Vagina (tissue), 2 donors: Measurements from ENCODE around the gene LHX4. TPM values are rescaled to one million over a fixed set of nuclear protein-coding genes. Genes with fewer than 3 reads are reported as not detected.

Source experiments
- DNase-seq, 2 donors: peaks; one replicate each; pipeline ENCODE4 v3.0.0-alpha.2; 2017; ENCODE audit errors: extremely low spot score in 2 of 2
- H3K27ac ChIP-seq: fragments of 200-600 bp; sonication (generic); one replicate; pipeline ENCODE4 v1.5.1; 2019
- H3K27me3 ChIP-seq: fragments of 200-600 bp; sonication (generic); one replicate; pipeline ENCODE4 v1.5.1; 2019
- H3K36me3 ChIP-seq, 2 donors: fragments of 200-600 bp; sonication (generic); one replicate each; pipeline ENCODE4 v1.5.1; 2017 to 2019
- H3K4me1 ChIP-seq: fragments of 200-600 bp; sonication (generic); one replicate; pipeline ENCODE4 v1.5.1; 2019
- H3K4me3 ChIP-seq, 2 donors: fragments of 200-600 bp; sonication (generic); 1 replicate in 1 of 2; 2 replicates in 1 of 2; pipeline ENCODE4 v1.5.1; 2016 to 2019
- H3K9me3 ChIP-seq: fragments of 200-600 bp; sonication (generic); one replicate; pipeline ENCODE4 v1.5.1; 2019
- POLR2A ChIP-seq, 2 donors: fragments of 450-650 bp; IDR thresholded peaks; one replicate each; pipeline ENCODE4 v1.6.1; 2017; ENCODE audit warnings: antibody characterized with exemption in 2 of 2, mild to moderate bottlenecking in 2 of 2, moderate library complexity in 2 of 2
- POLR2AphosphoS5 ChIP-seq, 2 donors: sonication (generic); formaldehyde crosslinking; IDR thresholded peaks; one replicate each; pipeline ENCODE4 v1.9.0; 2017; ENCODE audit warnings: antibody characterized with exemption in 2 of 2, mild to moderate bottlenecking in 2 of 2, low read depth in 1 of 2; ENCODE audit not compliant: insufficient read depth in 1 of 2
- intact Hi-C: fragments of 100-400 bp; cut with DNase I; formaldehyde crosslinking; loops from one replicate; pipeline ENCODE4 v1.15.1; 2023
- total RNA-seq: library from RNA; depleted of rRNA; stranded (reverse); fragments of >200 nt; gene quantifications from one replicate; pipeline ENCODE4 v1.2.3, GENCODE V29; 2016
- TF ChIP-seq, protein P1 (sequence below), 3 experiments: fragments of 450-650 bp in 2 of 3; fragments of 200-600 bp in 1 of 3; sonication (generic) in 1 of 3; IDR thresholded peaks; one replicate each; pipeline ENCODE4 v1.5.1; 2017 to 2019; ENCODE audit warnings: antibody characterized with exemption in 3 of 3, mild to moderate bottlenecking in 2 of 3, moderate library complexity in 2 of 3

The LHX4 gene
- total RNA-seq, 1 donor from 2014 or later = 0.98 TPM

DNA sequence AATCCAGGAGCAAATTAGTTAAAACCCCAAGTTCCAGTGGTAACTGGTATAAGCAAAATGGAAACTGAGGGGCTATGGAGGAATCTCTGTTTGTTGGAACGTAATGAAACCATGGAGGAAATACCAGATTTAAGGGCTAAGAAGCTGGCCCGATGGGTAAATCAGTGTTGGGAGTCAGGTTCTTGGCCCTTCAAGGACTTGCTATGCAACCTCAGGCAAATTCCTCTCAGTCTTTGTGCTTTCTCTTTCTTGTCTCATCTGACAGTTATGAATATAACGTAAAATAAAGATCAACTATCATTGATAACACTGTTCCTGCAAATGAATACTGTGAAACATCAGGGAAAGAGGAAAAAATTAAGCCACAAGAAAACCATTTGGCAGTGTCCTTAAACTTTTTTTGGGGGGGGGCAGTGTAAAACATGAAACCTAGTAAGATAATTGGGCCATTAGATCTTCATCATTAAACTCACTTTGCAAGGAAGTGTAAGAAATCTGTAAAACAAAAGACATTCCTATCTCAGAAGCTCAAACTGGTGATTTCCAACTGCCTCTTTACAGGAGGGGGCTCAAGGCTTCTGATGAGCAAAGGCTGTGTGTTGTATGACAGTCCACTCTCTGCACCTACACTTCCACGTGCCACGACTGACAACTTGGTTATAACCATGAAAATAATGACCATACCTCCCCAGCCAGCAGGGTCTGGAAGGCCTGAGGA lies 47.6 kb downstream of the LHX4 start:
- TF ChIP-seq POLR2AphosphoS5 (IDR thresholded peaks at IDR 0.05; ENCODE audit: insufficient read depth in 1 of 2, low read depth in 1 of 2) (no peak), POLR2A (IDR thresholded peaks at IDR 0.05) (no peak)
- TF ChIP-seq, protein P1, sequence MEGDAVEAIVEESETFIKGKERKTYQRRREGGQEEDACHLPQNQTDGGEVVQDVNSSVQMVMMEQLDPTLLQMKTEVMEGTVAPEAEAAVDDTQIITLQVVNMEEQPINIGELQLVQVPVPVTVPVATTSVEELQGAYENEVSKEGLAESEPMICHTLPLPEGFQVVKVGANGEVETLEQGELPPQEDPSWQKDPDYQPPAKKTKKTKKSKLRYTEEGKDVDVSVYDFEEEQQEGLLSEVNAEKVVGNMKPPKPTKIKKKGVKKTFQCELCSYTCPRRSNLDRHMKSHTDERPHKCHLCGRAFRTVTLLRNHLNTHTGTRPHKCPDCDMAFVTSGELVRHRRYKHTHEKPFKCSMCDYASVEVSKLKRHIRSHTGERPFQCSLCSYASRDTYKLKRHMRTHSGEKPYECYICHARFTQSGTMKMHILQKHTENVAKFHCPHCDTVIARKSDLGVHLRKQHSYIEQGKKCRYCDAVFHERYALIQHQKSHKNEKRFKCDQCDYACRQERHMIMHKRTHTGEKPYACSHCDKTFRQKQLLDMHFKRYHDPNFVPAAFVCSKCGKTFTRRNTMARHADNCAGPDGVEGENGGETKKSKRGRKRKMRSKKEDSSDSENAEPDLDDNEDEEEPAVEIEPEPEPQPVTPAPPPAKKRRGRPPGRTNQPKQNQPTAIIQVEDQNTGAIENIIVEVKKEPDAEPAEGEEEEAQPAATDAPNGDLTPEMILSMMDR (IDR thresholded peaks at IDR 0.05) = no peak
- intact Hi-C loops = no loop called here
- Histone ChIP-seq H3K4me1 (no peaks in the 10 kb centered on the region), H3K9me3 (no peaks in the 10 kb centered on the region), H3K36me3 (no peaks in the 10 kb centered on the region), H3K4me3 (no peak overlapping the region), H3K27me3 (no peaks in the 10 kb centered on the region), H3K27ac (no peak overlapping the region)
- DNase-seq = no peak

DNA sequence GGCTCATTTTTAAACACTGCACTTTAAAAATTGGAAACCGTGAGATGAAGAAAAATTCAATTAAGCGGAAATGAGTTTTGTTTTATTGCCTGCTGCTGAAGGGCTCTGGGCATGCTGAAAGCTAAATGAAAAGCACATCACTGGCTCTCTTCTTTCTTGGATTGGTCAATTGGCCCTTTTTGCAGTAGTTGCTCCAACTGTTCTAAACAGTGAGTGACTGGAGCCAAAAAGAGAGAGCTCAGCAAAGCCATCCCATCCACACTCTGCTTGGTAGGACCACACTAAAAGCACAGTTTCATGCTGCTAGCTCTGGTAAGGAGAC lies 48.1 kb downstream of the LHX4 start:
- Histone ChIP-seq H3K27me3 (no peaks in the 10 kb centered on the region), H3K9me3 (no peaks in the 10 kb centered on the region), H3K4me1 (peaks cover 4% of the 10 kb centered on the region), H3K4me3 (no peak overlapping the region), H3K27ac (no peak overlapping the region), H3K36me3 (no peaks in the 10 kb centered on the region)
- intact Hi-C loops = no loop called here
- TF ChIP-seq POLR2AphosphoS5 (IDR thresholded peaks at IDR 0.05; ENCODE audit: insufficient read depth in 1 of 2, low read depth in 1 of 2) = no peak
- TF ChIP-seq, protein P1 (IDR thresholded peaks at IDR 0.05) = no peak
- DNase-seq = no peak

DNA sequence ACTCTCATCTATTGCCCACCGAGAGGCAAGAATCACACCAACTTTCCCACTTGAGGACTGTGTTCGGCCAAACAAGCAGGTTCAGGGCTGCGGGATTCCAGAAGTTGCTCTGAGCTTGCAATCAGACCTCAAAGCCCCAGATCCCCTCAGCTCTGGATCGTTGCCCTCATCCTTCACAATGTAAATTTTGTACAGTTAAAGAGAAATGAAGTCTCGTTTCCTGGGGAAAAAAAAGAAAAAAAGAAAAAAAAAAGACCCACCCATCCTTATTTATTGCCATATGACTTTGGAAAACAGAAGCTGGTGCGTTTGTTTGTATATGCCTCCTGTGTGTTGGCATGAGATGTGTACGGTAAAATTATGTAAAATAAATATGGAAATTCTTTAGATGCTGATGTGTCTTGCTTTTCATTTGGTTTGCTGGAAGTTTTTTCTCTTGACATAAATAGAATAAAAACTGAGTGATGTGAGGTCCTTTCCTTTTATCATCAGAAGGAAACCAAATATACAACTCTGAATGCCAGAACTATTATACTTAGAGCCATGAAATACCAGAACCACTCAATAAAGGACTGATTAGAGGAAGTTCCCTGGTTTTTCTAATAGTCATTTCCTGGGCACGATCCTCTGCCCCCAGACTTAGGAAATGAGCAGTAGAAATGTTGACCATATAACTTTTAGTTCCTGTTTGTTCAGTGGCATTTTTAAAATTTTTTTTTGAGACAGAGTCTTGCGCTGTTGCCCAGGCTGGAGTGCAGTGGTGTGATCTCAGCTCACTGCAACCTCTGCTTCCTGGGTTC lies 48.7 kb downstream of the LHX4 start:
- H3K27me3 ChIP-seq = no peaks in the 10 kb centered on the region
- no peak overlapping the region for H3K4me3 ChIP-seq
- no peak overlapping the region for H3K27ac ChIP-seq
- peaks cover 4% of the 10 kb centered on the region for H3K4me1 ChIP-seq
- DNase-seq = no peak
- no peak for TF ChIP-seq POLR2AphosphoS5 (IDR thresholded peaks at IDR 0.05; ENCODE audit: insufficient read depth in 1 of 2, low read depth in 1 of 2)
- no peaks in the 10 kb centered on the region for H3K9me3 ChIP-seq
- intact Hi-C loops = no loop called here
- H3K36me3 ChIP-seq = no peaks in the 10 kb centered on the region

DNA sequence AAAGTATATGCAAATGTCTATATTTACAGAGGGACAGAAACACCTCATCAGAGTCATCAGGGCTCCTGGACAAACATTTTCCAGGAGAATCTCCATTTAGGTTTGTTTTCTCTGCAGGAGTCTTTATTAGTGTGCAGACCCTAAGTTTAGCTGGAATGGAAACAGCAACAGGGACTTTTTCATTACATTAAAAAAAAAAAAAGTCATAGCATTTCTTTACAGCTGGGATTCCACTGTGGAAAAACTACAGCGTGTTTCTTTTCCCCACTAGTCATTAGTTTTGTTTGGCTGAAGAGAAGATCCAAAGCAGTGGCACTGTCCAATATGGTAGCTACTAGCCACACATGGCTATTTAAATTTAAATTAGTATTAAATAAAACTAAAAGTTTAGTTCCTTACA lies 49.6 kb downstream of the LHX4 start:
- peaks cover 4% of the 10 kb centered on the region for H3K4me1 ChIP-seq
- no peak for DNase-seq
- H3K27me3 ChIP-seq = no peaks in the 10 kb centered on the region
- H3K4me3 ChIP-seq = no peak overlapping the region
- H3K36me3 ChIP-seq = peaks cover 0 to under 1% of the 10 kb centered on the region in 2 donors
- no peak overlapping the region for H3K27ac ChIP-seq
- intact Hi-C loops = no loop called here
- no peaks in the 10 kb centered on the region for H3K9me3 ChIP-seq
- TF ChIP-seq POLR2AphosphoS5 (IDR thresholded peaks at IDR 0.05; ENCODE audit: insufficient read depth in 1 of 2, low read depth in 1 of 2) = no peak
- no peak for TF ChIP-seq POLR2A (IDR thresholded peaks at IDR 0.05)
- TF ChIP-seq, protein P1 (IDR thresholded peaks at IDR 0.05) = no peak

DNA sequence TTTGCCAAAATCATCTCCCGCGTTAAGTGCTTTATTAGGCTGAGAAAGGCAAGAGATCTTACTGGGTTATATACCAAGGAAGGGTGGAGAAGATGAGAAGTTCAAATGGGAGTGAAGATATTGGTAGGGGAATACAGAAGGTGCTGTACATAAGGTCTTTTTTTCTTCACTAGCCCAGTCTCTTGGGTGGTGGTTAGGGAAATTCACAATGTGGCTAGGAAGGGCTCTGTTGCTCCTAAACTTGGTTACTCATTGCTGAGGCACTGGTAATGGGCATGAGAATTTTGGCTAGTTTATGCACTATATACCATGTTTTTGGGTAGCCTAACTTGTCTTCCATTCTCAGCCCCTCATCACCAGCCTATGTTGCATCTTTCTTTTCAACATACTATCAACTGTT lies 50.6 kb downstream of the LHX4 start:
- Histone ChIP-seq H3K27ac (no peak overlapping the region), H3K9me3 (no peaks in the 10 kb centered on the region), H3K27me3 (no peaks in the 10 kb centered on the region), H3K4me1 (peaks cover 4% of the 10 kb centered on the region), H3K4me3 (no peak overlapping the region), H3K36me3 (peaks cover 0 to 10% of the 10 kb centered on the region in 2 donors)
- DNase-seq = no peak
- intact Hi-C loops = no loop called here
- TF ChIP-seq, protein P1 (IDR thresholded peaks at IDR 0.05) = no peak
- TF ChIP-seq POLR2A (IDR thresholded peaks at IDR 0.05) (no peak), POLR2AphosphoS5 (IDR thresholded peaks at IDR 0.05; ENCODE audit: insufficient read depth in 1 of 2, low read depth in 1 of 2) (no peak)
